Gastroesophageal sphincter (tissue), 4 donors: ENCODE data around the gene TMEM258. TPM values are rescaled to one million over a fixed set of nuclear protein-coding genes. Genes with fewer than 3 reads are reported as not detected.

Source experiments
- ATAC-seq: fragments of 150-250 bp; one replicate; pipeline ENCODE4 v1.9.1; 2016; ENCODE audit warnings: mild to moderate bottlenecking, moderate library complexity
- H3K27ac ChIP-seq, 4 donors: fragments of 200-600 bp; sonication (generic) in 3 of 4; 1 replicate in 3 of 4; 2 replicates in 1 of 4; pipeline ENCODE4 v1.5.1; 2016 to 2019
- H3K27me3 ChIP-seq: fragments of 200-600 bp; sonication (generic); one replicate; pipeline ENCODE4 v1.5.1; 2019
- H3K36me3 ChIP-seq, 2 donors: fragments of 200-600 bp; sonication (generic); one replicate each; pipeline ENCODE4 v1.5.1; 2019; ENCODE audit warnings: control low read depth in 1 of 2
- H3K4me1 ChIP-seq, 3 donors: fragments of 200-600 bp; sonication (generic); 1 replicate in 2 of 3; 2 replicates in 1 of 3; pipeline ENCODE4 v1.5.1; 2016 to 2019; ENCODE audit warnings: control low read depth in 2 of 3
- H3K4me3 ChIP-seq, 2 donors: fragments of 200-600 bp; sonication (generic); one replicate each; pipeline ENCODE4 v1.5.1; 2019; ENCODE audit warnings: mild to moderate bottlenecking in 1 of 2, moderate library complexity in 1 of 2
- H3K9me3 ChIP-seq, 3 donors: fragments of 200-600 bp; sonication (generic); one replicate each; pipeline ENCODE4 v1.5.1; 2017 to 2019; ENCODE audit warnings: control low read depth in 2 of 3
- EP300 ChIP-seq: sonication (generic); formaldehyde crosslinking; IDR thresholded peaks from one replicate; pipeline ENCODE4 v1.6.1; 2017; ENCODE audit warnings: antibody characterized with exemption, mild to moderate bottlenecking
- POLR2A ChIP-seq, 2 donors: fragments of 450-650 bp; IDR thresholded peaks; one replicate each; pipeline ENCODE4 v1.6.1; 2017; ENCODE audit warnings: antibody characterized with exemption in 2 of 2, mild to moderate bottlenecking in 2 of 2, moderate library complexity in 1 of 2
- POLR2AphosphoS5 ChIP-seq: sonication (generic); formaldehyde crosslinking; IDR thresholded peaks from one replicate; pipeline ENCODE4 v1.6.1; 2017; ENCODE audit warnings: antibody characterized with exemption
- WGBS, 2 donors: methylation state at CpG; one replicate each; pipeline ENCODE4 v1.1.5; 2018; ENCODE audit warnings: low coverage in 1 of 2; 5-methylcytosine and 5-hydroxymethylcytosine counted together
- total RNA-seq, 4 donors: library from RNA; depleted of rRNA; stranded (reverse); fragments of >200 nt; gene quantifications; one replicate each; pipeline ENCODE4 v1.1.0, GENCODE V29; 2016
- TF ChIP-seq, protein P1 (sequence below), 4 experiments: fragments of 200-600 bp in 2 of 4; fragments of 450-650 bp in 2 of 4; sonication (generic) in 1 of 4; IDR thresholded peaks; one replicate each; pipeline ENCODE4 v1.5.1; 2017 to 2019; ENCODE audit warnings: antibody characterized with exemption in 4 of 4, mild to moderate bottlenecking in 2 of 4, moderate library complexity in 2 of 4

The TMEM258 gene
- total RNA-seq, 4 donors from 2014 or later, result 31.4 to 36.7 (median 33.3) TPM

DNA sequence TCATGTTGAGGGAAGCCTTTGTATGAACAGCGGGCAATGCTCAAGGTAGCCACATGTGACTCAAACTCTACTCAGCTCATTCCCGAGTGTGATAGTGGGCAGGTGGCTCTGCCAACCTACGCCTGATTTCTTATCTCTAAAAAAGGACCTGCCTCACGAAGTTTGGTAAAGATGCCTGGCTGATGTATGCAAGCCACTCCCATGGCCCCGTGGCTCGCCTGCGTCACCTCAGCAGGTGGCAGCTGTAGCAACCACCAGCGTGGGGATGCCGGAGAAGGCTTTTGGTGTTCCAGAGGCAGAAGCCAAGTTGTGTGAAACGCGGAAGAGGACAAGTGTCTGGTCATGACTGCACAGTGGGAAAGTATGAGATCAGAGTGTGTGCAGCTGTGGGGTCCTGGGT is 41.1 kb upstream of the TMEM258 start:
- Histone ChIP-seq H3K27ac (peak overlapping the region in 2 of 4 donors; percentile 68 to 75), H3K9me3 (no peaks in the 10 kb centered on the region), H3K36me3 (peaks cover 0 to 10% of the 10 kb centered on the region in 2 donors), H3K4me1 (peaks cover 3 to 73% (median 32%) of the 10 kb centered on the region in 3 donors), H3K4me3 (no peak overlapping the region), H3K27me3 (no peaks in the 10 kb centered on the region)
- ATAC-seq, result no peak
- TF ChIP-seq, protein P1, sequence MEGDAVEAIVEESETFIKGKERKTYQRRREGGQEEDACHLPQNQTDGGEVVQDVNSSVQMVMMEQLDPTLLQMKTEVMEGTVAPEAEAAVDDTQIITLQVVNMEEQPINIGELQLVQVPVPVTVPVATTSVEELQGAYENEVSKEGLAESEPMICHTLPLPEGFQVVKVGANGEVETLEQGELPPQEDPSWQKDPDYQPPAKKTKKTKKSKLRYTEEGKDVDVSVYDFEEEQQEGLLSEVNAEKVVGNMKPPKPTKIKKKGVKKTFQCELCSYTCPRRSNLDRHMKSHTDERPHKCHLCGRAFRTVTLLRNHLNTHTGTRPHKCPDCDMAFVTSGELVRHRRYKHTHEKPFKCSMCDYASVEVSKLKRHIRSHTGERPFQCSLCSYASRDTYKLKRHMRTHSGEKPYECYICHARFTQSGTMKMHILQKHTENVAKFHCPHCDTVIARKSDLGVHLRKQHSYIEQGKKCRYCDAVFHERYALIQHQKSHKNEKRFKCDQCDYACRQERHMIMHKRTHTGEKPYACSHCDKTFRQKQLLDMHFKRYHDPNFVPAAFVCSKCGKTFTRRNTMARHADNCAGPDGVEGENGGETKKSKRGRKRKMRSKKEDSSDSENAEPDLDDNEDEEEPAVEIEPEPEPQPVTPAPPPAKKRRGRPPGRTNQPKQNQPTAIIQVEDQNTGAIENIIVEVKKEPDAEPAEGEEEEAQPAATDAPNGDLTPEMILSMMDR (IDR thresholded peaks at IDR 0.05), result no peak
- TF ChIP-seq POLR2AphosphoS5, result no peak
- no peak for TF ChIP-seq POLR2A (IDR thresholded peaks at IDR 0.05)
- TF ChIP-seq EP300, result no peak
- WGBS, 2 donors, result 80 to 84% methylated on average over 2 to 4 of the region's 11 CpGs

DNA sequence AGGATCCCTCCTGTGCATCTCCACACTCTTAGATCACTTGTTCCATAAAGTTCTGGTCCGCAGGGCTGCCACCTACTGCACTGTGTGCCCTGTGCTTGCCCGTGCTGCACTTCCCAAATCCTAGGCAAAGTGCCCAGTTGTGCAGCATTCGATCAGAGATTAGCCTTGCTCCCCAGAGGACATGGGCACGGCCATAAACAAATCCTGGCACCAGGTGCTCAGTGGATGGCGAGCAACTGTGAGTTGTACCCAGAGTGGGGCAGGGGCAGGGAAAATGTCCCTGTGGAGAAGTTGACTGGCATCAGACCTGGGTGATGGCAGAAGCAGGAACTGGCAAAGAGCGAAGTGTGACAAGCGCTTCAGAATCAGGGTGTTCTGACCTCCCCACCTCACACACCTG is 40.4 kb upstream of the TMEM258 start:
- TF ChIP-seq POLR2A (IDR thresholded peaks at IDR 0.05) (no peak), POLR2AphosphoS5 (no peak), EP300 (no peak)
- TF ChIP-seq, protein P1 (IDR thresholded peaks at IDR 0.05), result no peak
- ATAC-seq, result no peak
- H3K9me3 ChIP-seq, result no peaks in the 10 kb centered on the region
- peaks cover 0 to 3% of the 10 kb centered on the region in 2 donors for H3K36me3 ChIP-seq
- no peaks in the 10 kb centered on the region for H3K27me3 ChIP-seq
- peak overlapping the region in 2 of 4 donors; percentile 85 to 93 for H3K27ac ChIP-seq
- H3K4me3 ChIP-seq, result no peak overlapping the region
- peaks cover 3 to 80% (median 32%) of the 10 kb centered on the region in 3 donors for H3K4me1 ChIP-seq
- 60 to 100% methylated on average over 2 to 4 of the region's 7 CpGs for WGBS, 2 donors

DNA sequence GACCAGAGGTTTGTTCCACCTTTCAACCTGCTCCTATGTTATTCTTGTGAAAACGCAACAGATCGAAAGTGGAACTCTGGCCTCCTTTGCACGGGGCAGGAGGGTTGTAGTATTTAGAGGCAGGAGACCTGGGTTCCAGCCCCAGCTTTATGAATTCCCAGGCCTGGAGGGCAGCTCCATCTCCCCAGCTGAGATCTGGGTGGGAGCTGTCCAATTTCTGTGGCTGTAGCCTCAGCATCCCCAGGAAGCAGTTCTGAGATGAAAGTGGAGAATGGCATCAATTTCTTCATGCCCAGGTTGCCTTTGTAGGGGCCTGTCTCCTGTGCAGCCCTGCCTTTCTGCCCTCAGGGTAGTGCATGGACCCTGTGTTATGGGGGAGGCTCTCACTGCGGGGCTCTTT is 39.8 kb upstream of the TMEM258 start:
- ATAC-seq, result no peak
- peak overlapping the region in 3 of 4 donors; percentile 79 to 93 (median 85) for H3K27ac ChIP-seq
- H3K4me3 ChIP-seq, result no peak overlapping the region
- no peaks in the 10 kb centered on the region for H3K36me3 ChIP-seq
- WGBS, 2 donors, result 83% methylated on average over 1 of the region's 4 CpGs; no CpG with 5 or more reads in 1 of the 2 donors
- no peak for TF ChIP-seq EP300
- TF ChIP-seq POLR2A (IDR thresholded peaks at IDR 0.05), result no peak
- TF ChIP-seq, protein P1 (IDR thresholded peaks at IDR 0.05), result no peak
- no peak for TF ChIP-seq POLR2AphosphoS5
- peaks cover 3 to 84% (median 32%) of the 10 kb centered on the region in 3 donors for H3K4me1 ChIP-seq
- H3K27me3 ChIP-seq, result no peaks in the 10 kb centered on the region
- no peaks in the 10 kb centered on the region for H3K9me3 ChIP-seq

DNA sequence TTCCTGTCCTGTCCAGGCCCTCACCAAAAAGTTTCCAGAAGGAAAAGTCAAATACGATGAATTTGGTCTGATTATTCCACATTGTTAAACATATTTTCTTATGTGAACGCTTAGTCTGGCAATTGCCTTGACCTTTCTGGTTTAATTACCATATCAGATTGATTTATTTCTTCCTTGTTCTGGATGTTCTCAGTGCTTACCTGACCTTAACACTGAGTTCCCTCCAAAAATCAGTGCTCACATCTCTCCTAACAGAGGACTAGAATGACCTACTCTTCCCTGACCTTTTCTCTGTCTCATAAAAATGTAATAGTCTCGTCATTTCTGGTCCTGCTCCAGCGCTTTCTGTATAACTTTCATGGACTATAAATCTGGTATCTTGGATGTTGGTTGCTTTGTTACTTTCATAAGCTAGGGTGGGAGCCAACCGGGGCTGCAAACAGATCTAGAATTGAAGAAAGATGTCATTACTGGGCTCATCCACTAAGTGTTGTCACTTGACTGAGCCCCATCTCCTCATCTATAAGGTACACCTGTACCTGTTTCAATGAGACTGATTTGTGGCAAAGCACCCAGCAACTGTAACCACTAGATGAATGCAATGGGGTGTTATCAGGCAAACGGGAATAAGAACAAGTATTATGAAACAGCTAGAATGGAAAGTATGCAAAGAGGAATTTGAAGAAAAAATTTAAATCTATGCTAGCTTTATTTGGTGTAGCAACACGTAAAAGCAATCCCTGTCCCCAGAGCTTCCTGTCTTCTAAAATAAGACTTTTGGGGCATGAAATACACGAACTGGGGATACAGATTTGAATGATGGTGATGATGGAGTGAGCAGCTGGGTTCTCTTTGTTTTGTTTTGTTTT is 38.1 kb upstream of the TMEM258 start:
- TF ChIP-seq POLR2AphosphoS5, result peak; percentile 91
- TF ChIP-seq, protein P1 (IDR thresholded peaks at IDR 0.05), result no peak
- peaks cover 3 to 84% (median 32%) of the 10 kb centered on the region in 3 donors for H3K4me1 ChIP-seq
- H3K27ac ChIP-seq, result peak overlapping the region; percentile 79 to 93 (median 84)
- H3K9me3 ChIP-seq, result no peaks in the 10 kb centered on the region
- no peaks in the 10 kb centered on the region for H3K36me3 ChIP-seq
- H3K4me3 ChIP-seq, result peak overlapping the region in 1 of 2 donors; percentile 75
- no peaks in the 10 kb centered on the region for H3K27me3 ChIP-seq
- WGBS, 2 donors, result 16 to 17% methylated on average over 8 of the region's 8 CpGs
- no peak for ATAC-seq

DNA sequence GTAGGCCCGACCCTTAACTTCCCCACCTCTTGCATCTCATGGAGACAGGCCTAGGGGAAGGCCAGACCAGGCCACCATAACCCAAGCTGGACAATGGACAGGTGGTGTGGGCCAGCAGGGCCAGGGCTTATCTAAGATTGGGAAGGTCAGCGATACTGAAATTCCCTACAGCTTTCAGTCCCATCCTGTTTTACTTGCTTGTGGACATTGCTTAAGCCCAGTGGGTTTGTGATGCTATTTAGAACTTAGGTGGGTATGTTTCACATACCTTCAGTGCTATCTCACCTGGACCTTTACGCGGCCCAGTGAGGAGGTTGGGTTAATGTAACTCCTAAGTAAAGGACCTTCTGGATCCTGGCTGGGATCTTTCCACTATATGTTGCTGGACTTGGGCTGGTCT is 37.4 kb upstream of the TMEM258 start:
- ATAC-seq, result no peak
- TF ChIP-seq, protein P1 (IDR thresholded peaks at IDR 0.05), result no peak
- TF ChIP-seq POLR2A (IDR thresholded peaks at IDR 0.05) (no peak), EP300 (no peak)
- Histone ChIP-seq H3K4me3 (peak overlapping the region in 1 of 2 donors; percentile 75), H3K4me1 (peaks cover 3 to 78% (median 28%) of the 10 kb centered on the region in 3 donors), H3K27ac (peak overlapping the region; percentile 79 to 93 (median 84)), H3K27me3 (no peaks in the 10 kb centered on the region), H3K36me3 (no peaks in the 10 kb centered on the region), H3K9me3 (no peaks in the 10 kb centered on the region)
- WGBS, 2 donors, result 60 to 62% methylated on average over 3 to 4 of the region's 4 CpGs
